Right atrium auricular region (tissue), 2 donors: Measurements from ENCODE around the gene SLC10A1. TPM values are rescaled to one million over a fixed set of nuclear protein-coding genes. Genes with fewer than 3 reads are reported as not detected.

ENCODE experiments used
- DNase-seq: peaks from one replicate; pipeline ENCODE4 v3.0.0-alpha.2; 2019; ENCODE audit warnings: low spot score
- H3K27ac ChIP-seq, 2 donors: fragments of 200-600 bp; sonication (generic); 1 replicate in 1 of 2; 2 replicates in 1 of 2; pipeline ENCODE4 v1.5.1; 2016 to 2019
- H3K27me3 ChIP-seq, 2 donors: fragments of 200-600 bp; sonication (generic); one replicate each; pipeline versions ENCODE4 v1.5.1 to v1.6.0; 2017 to 2019
- H3K36me3 ChIP-seq: fragments of 200-600 bp; sonication (generic); one replicate; pipeline ENCODE4 v1.5.1; 2016
- H3K4me1 ChIP-seq, 2 donors: fragments of 200-600 bp; sonication (generic); one replicate each; pipeline versions ENCODE4 v1.5.1 to v1.6.0; 2017 to 2019
- H3K4me3 ChIP-seq, 2 donors: fragments of 200-600 bp; sonication (generic); 1 replicate in 1 of 2; 2 replicates in 1 of 2; pipeline ENCODE4 v1.5.1; 2017 to 2019; ENCODE audit warnings: mild to moderate bottlenecking in 1 of 2, moderate library complexity in 1 of 2
- H3K9me3 ChIP-seq, 2 donors: fragments of 200-600 bp; sonication (generic); one replicate each; pipeline ENCODE4 v1.5.1; 2019
- CTCF ChIP-seq, 2 donors: fragments of 200-600 bp; sonication (generic); IDR thresholded peaks; one replicate each; pipeline ENCODE4 v1.5.1; 2019; ENCODE audit warnings: antibody characterized with exemption in 2 of 2
- total RNA-seq, 2 donors: library from RNA; depleted of rRNA; stranded (reverse); fragments of >200 nt; gene quantifications; one replicate each; pipeline ENCODE4 v1.1.0, GENCODE V29; 2016

SLC10A1 gene
- total RNA-seq, 2 donors from 2014 or later: 0.16 TPM; not detected in 1

GRCh38 chr14:69822456-69822855 lies 25.4 kb upstream of the SLC10A1 start:
- DNase-seq: no peak
- no peak for TF ChIP-seq CTCF (IDR thresholded peaks at IDR 0.05)
- Histone ChIP-seq H3K27me3 (peaks cover 0 to 5% of the 10 kb centered on the region in 2 donors), H3K36me3 (no peaks in the 10 kb centered on the region), H3K4me3 (no peak overlapping the region), H3K4me1 (no peaks in the 10 kb centered on the region), H3K9me3 (peaks cover 0 to 8% of the 10 kb centered on the region in 2 donors), H3K27ac (no peak overlapping the region)

GRCh38 chr14:69820991-69821390 lies 23.9 kb upstream of the SLC10A1 start:
- H3K36me3 ChIP-seq: no peaks in the 10 kb centered on the region
- no peak for TF ChIP-seq CTCF (IDR thresholded peaks at IDR 0.05)
- H3K4me1 ChIP-seq: no peaks in the 10 kb centered on the region
- no peak overlapping the region for H3K4me3 ChIP-seq
- peaks cover 0 to 5% of the 10 kb centered on the region in 2 donors for H3K27me3 ChIP-seq
- H3K9me3 ChIP-seq: peaks cover 0 to 8% of the 10 kb centered on the region in 2 donors
- DNase-seq: no peak
- H3K27ac ChIP-seq: no peak overlapping the region

GRCh38 chr14:69819607-69820006 lies 22.6 kb upstream of the SLC10A1 start:
- Histone ChIP-seq H3K27me3 (peaks cover 0 to 5% of the 10 kb centered on the region in 2 donors), H3K4me3 (no peak overlapping the region), H3K9me3 (no peaks in the 10 kb centered on the region), H3K36me3 (no peaks in the 10 kb centered on the region), H3K4me1 (no peaks in the 10 kb centered on the region), H3K27ac (no peak overlapping the region)
- no peak for DNase-seq
- no peak for TF ChIP-seq CTCF (IDR thresholded peaks at IDR 0.05)

GRCh38 chr14:69818758-69819191 lies 21.7 kb upstream of the SLC10A1 start:
- DNase-seq: no peak

GRCh38 chr14:69816216-69816615 lies 19.2 kb upstream of the SLC10A1 start:
- peaks cover 0 to 5% of the 10 kb centered on the region in 2 donors for H3K27me3 ChIP-seq
- TF ChIP-seq CTCF (IDR thresholded peaks at IDR 0.05): no peak
- no peaks in the 10 kb centered on the region for H3K9me3 ChIP-seq
- H3K4me1 ChIP-seq: no peaks in the 10 kb centered on the region
- H3K27ac ChIP-seq: no peak overlapping the region
- DNase-seq: no peak
- H3K4me3 ChIP-seq: no peak overlapping the region
- H3K36me3 ChIP-seq: no peaks in the 10 kb centered on the region

More at GRCh38 chr14:69818758-69819191, 21.7 kb upstream of the SLC10A1 start:
- Histone ChIP-seq H3K27ac (no peak overlapping the region), H3K36me3 (no peaks in the 10 kb centered on the region), H3K27me3 (peaks cover 0 to 5% of the 10 kb centered on the region in 2 donors), H3K4me1 (no peaks in the 10 kb centered on the region), H3K9me3 (no peaks in the 10 kb centered on the region), H3K4me3 (no peak overlapping the region)
- peak; percentile 89 to 95 for TF ChIP-seq CTCF (IDR thresholded peaks at IDR 0.05)

- TF ChIP-seq CTCF (IDR thresholded peaks at IDR 0.05): no peak
- H3K36me3 ChIP-seq: no peaks in the 10 kb centered on the region
- H3K4me3 ChIP-seq: no peak overlapping the region
- H3K9me3 ChIP-seq: no peaks in the 10 kb centered on the region
- no peak overlapping the region for H3K27ac ChIP-seq
- no peak for DNase-seq
- H3K27me3 ChIP-seq: peaks cover 0 to 5% of the 10 kb centered on the region in 2 donors
- H3K4me1 ChIP-seq: no peaks in the 10 kb centered on the region
These were observed 18.5 kb upstream of the SLC10A1 start for GRCh38 chr14:69815556-69815955.
